GM12864 (cell line): ENCODE measurements around the gene PKP2.
"Not testable (repeated sequence)": the region's sequence is repeated elsewhere in the genome, so short reads cannot be mapped to it uniquely, and the experiment has no call there.

Source experiments
- DNase-seq: peaks from one replicate; pipeline ENCODE4 v3.0.0-alpha.2; 2011; ENCODE audit warnings: low read depth
- H3K4me3 ChIP-seq: 2 replicates; pipeline ENCODE4 v1.5.1; 2011; ENCODE audit warnings: mild to moderate bottlenecking, low read depth, low read length, control low read depth
- TF ChIP-seq, protein P1 (sequence below): IDR thresholded peaks from 2 replicates; pipeline ENCODE4 v1.5.1; 2011; ENCODE audit warnings: low read depth, mild to moderate bottlenecking, moderate library complexity, low read length, control low read depth, inconsistent platforms; ENCODE audit errors: missing control alignments

PKP2 gene

DNA sequence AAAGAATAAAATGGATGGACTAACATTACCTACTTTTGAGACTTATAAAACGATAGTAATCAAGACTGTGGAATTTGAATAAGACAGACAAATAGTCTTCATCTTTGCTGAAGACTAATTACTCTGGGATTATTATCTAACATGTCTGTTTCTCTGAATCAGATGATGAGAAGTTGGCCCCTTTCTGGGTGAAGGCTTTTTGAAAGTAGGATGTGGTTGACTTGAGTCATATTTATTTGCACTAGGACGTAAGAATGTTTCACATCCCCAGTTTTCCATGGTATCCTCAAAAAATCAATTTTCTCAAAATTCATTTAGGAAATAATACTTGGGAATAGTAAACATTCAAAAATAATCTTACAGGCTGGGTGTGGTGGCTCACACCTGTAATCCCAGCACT is 31.8 kb downstream of the PKP2 start:
- no peak for DNase-seq
- TF ChIP-seq, protein P1, sequence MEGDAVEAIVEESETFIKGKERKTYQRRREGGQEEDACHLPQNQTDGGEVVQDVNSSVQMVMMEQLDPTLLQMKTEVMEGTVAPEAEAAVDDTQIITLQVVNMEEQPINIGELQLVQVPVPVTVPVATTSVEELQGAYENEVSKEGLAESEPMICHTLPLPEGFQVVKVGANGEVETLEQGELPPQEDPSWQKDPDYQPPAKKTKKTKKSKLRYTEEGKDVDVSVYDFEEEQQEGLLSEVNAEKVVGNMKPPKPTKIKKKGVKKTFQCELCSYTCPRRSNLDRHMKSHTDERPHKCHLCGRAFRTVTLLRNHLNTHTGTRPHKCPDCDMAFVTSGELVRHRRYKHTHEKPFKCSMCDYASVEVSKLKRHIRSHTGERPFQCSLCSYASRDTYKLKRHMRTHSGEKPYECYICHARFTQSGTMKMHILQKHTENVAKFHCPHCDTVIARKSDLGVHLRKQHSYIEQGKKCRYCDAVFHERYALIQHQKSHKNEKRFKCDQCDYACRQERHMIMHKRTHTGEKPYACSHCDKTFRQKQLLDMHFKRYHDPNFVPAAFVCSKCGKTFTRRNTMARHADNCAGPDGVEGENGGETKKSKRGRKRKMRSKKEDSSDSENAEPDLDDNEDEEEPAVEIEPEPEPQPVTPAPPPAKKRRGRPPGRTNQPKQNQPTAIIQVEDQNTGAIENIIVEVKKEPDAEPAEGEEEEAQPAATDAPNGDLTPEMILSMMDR: no peak
- H3K4me3 ChIP-seq: no peak overlapping the region

DNA sequence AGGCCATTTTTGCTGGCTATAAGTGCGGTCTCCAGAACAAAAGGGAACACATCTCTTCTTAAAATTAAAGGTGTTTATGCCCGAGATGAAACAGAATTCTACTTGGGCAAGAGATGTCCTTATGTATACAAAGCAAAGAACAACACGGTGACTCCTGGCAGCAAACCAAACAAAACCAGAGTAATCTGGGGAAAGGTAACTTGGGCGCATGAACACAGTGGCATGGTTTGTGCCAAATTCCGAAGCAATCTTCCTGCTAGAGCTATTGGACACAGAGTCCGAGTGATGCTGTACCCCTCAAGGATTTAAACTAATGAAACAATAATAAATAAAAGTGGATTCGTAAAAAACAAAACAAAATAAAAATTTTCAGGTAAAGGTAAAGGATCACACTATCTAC is 33.4 kb downstream of the PKP2 start:
- no peak for DNase-seq
- TF ChIP-seq, protein P1: no peak
- H3K4me3 ChIP-seq: no peak overlapping the region

GRCh38 chr12:32861658-32862057 is 34.9 kb downstream of the PKP2 start:
- DNase-seq: not testable (repeated sequence)

GRCh38 chr12:32860192-32860591 is 36.4 kb downstream of the PKP2 start:
- TF ChIP-seq, protein P1: no peak
- H3K4me3 ChIP-seq: no peak overlapping the region
- DNase-seq: no peak

More at GRCh38 chr12:32861658-32862057, 34.9 kb downstream of the PKP2 start:
- H3K4me3 ChIP-seq: not testable (repeated sequence)

- TF ChIP-seq, protein P1: no peak
- no peak for DNase-seq
- H3K4me3 ChIP-seq: no peak overlapping the region
These were observed 37.2 kb downstream of the PKP2 start for GRCh38 chr12:32859389-32859788.

GRCh38 chr12:32854716-32855115 is 41.9 kb downstream of the PKP2 start:
- TF ChIP-seq, protein P1: no peak
- DNase-seq: no peak
- no peak overlapping the region for H3K4me3 ChIP-seq

GRCh38 chr12:32854097-32854496 is 42.5 kb downstream of the PKP2 start:
- H3K4me3 ChIP-seq: no peak overlapping the region
- no peak for DNase-seq
- TF ChIP-seq, protein P1: no peak

DNA sequence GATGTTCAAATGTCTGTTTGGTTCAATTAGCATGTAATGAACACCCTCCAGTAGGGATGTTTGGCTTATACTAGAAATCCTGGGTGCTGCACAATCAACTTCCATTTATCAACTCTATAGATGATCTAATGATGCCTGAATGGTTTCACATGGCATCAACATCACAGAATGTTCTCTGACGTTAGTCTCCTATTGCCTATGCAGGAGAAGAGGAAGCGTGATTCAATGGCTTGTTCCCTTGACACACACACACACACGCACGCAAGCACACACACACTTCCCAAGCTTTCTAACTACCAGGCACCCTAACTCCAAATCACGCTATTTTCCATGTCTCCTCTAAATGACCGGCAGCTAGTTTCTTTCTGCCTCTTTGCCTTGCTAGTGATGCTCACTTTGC is 49.3 kb downstream of the PKP2 start:
- TF ChIP-seq, protein P1: no peak
- no peak overlapping the region for H3K4me3 ChIP-seq
- DNase-seq: no peak
